HG03139 (cell line): ENCODE measurements around the gene ATP5F1A.
"Not testable (repeated sequence)": the region's sequence is repeated elsewhere in the genome, so short reads cannot be mapped to it uniquely, and the experiment has no call there.

Source experiments
- ATAC-seq: cut with Tn5 transposase; IDR thresholded peaks from one replicate; pipeline ENCODE4 v1.9.1; 2021; ENCODE audit not compliant: unreplicated experiment

ATP5F1A gene

DNA sequence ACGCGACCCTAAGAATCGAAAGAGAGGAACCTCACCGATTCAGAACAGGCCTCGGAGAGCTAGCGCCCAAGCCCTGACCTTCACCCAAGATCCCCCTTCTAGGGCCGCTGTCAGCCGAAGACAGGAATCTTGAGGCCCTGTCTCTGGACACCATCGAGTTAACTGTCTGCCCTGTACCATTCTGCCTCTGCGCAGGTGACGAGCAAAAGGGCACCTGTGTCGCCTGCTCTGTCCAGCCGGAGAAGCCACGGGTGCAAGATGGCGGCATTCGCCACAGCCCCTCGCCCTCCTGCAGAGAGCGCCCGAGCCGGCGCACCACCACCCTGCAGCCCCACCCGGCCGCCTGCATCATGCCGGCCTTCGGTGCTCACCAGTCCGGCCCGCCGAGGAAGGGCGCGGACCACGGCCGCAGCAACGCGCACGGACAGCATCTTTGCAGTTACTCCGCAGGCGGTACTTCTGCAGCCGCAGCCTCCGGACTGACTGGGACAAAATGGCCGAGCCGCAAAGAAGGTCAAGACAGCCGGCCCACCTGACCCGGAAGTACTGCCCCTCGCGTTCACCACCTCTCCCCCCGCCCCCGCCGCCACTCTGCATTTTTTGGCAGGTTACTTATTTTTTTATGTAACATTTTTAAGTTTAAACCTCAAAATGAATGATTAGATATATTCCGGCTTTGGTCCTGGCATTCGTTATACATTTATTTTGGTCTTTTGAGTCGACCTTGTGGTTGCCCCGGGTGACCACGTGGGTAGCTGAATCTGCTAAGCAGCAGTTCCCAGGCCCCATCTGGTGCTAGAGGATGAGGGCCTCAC lies at the start of gene ATP5F1A:
TSS of gene ATP5F1A (minus strand) at position 496 of the 815 bp plus-strand sequence. CDS start at position 431, 65 bp downstream.
- peak; percentile 74 for ATAC-seq

DNA sequence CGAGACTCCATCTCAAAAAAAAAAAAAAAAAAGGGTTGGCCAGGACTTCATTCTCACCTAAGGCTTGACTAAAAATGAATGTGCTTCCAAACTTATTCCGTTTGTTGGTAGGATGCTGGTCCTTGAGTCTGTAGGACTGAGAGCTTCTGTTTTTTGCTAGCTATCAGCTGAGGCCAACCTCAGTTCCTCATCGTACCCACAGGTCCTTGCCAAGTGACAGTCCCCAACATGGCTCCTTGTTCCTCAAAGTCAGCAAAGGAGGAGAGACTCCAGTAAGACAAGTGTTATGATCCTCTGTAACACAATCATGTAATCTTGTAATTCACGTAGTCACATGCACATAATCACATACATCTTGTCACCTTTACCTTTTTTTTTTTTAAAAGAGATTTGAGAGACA lies 43.1 kb upstream of the ATP5F1A start:
- no peak for ATAC-seq

DNA sequence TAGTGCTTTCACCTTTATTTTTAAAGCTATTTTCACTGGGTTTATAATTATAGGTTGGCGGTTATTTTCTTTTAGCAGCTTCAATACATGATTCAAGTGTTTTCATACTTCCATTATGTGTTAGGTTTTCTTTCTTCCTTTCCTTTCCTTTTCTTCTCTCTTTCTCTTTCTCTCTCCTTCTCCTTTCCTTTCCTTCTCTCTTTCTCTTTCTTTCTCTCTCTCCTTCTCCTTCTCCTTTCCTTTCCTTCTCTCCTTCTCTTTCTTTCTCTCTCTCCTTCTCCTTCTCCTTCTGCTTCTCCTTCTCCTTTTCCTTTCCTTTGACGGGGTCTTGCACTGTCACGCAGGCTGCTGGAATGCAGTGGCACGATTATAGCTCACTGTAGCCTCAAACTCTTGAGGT lies 42.1 kb upstream of the ATP5F1A start:
- ATAC-seq = no peak

DNA sequence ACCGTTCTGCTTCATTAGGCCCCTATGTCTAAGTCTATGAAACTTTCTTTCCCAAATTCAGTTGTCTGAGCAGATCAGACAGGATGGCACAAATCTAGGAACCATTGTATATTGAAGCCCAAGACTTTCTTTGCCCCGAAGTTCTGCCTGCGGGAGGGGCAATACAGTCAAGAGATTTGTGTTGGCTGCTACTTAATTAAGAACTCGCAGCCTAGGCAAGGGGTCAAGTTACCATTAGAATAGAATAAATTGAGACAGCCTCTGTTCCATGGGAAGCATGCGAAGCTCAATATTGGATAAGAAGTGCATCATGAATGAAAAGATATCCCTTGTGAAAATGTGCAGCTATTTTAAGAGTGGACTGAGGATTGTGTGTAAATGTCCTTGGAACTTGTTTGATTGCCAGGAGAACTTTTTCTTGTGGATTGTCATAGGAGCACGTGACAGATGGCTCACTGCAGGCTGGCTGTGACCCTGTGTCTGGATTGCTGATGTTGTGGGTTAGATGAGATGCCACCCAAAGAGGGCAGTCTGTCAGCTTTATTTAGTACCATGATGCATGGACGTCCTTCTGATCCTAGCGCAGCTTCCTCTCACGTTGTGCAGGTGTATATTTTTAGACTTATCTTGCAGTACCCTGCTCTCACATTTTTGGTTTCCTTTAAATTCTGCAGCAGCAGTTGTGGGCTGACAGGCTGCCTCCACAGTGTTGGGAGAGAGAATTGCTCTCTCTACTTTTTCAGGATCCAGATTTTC lies 37.0 kb upstream of the ATP5F1A start:
- no peak for ATAC-seq

DNA sequence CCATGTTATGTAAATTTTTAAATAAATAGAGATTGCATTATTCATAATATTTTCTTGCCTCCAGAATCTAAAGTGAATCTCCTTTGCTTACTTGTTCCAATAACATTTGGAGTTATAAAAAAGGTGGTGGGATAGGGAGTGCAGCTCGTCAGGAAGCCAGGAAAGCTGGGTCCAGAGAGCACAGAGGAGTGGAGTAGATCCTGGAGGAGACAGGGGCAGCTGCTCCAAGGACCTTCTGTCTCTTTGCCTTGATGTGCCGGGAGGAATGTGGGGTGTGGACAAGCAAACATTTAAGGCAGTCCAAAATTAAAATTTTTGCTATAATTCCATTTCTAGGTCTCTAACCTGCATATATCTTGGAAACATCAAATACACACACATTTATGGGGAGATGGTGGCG lies 35.4 kb upstream of the ATP5F1A start:
- ATAC-seq = no peak

DNA sequence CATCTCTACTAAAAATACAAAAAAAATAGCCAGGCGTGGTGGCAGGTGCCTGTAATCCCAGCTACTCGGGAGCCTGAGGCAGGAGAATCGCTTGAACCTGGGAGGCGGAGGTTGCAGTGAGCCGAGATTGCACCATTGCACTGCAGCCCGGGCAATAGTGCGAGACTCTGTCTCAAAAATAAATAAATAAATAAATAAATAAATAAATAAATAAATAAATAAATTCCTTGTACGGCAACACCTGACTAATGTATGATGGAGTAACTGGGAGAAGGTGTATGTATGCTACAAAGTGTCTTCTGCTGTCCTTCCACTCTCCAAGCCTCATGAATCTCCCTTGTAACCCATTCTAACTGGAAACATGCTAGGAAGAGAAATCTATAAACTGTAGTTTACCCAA lies 32.5 kb upstream of the ATP5F1A start:
- ATAC-seq = not testable (repeated sequence)

DNA sequence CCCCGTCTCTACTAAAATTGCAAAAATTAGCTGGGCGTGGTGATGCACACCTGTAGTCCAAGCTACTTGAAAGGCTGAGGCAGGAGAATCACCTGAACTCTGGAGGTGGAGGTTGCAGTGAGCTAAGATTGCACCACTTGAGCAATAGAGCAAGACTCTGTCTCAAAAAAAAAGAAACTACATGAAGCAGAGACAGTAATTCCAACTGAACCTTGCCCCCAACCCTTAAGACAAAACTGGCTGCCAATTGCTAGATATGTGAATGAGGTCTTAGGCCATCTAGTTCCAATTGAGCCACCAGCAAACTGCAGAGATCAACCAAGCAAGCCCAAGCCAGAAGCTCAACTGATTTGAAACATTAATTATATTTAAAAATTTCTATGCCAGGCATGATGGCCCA lies 32.0 kb upstream of the ATP5F1A start:
- no peak for ATAC-seq

DNA sequence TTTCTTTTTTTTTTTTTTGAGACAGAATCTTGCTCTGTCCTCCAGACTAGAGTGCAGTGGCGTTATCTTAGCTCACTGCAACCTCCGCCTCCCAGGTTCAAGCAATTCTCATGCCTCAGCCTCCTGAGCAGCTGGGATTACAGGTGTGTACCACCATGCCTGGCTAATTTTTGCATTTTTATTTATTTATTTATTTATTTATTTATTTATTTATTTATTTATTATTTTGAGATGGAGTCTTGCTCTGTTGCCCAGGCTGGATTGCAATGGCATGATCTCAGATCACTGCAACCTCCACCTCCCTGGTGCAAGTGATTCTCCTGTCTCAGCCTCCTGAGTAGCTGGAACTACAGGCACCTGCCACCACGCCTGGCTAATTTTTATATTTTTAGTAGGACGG lies 28.5 kb upstream of the ATP5F1A start:
- not testable (repeated sequence) for ATAC-seq

DNA sequence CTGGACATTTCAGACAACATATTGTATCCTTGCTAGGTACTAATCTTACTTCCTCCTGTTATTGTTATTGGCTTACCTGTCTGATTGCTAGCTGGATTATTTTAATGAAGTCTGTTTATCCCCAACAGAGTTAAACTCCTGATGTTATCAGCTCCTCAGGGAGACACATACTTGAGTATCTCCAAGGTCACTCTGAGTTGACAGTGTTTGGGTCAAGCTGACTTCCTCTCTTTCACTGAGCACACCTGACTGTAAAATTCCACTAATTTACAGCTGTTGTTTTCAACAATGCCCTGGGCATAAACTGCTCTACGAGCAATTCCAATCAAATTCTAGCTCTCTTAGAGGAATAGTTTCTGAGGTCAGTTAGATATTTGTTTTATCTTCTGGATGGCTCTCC lies 15.7 kb upstream of the ATP5F1A start:
- ATAC-seq = no peak

DNA sequence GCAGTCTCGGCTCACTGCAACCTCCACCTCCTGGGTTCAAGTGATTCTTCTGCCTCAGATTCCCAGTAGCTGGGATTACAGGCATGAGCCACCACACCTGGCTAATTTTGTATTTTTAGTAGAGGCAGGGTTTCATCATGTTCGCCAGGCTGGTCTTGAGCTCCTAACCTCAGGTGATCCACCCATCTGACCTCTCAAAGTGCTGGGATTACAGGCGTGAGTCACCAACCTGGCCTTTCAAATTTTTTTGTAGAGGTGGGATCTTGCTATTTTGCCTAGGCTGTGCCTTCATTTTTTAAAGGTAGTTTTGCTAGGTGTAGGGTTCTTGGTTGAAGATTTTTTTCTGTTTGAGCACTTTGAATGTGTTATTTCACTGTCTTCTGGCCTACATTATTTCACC lies 12.3 kb upstream of the ATP5F1A start:
- ATAC-seq = no peak

DNA sequence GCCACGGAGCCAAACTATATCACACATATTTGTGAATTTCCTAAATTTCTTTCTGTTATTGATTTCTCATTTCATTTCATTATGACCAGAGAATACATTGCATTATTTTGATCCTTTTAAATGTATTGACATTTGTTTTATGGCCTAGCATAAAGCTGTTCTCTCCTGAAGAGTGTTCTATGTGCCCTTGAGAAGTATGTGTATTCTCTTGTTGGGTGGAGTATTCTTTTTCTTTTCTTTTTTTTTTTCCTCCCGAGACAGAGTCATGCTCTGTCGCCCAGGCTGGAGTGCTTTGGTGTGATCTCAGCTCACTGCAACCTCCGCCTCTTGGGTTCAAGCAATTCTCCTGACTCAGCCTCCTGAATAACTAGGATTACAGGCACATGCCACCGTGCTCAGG lies 11.3 kb upstream of the ATP5F1A start:
- ATAC-seq = no peak

DNA sequence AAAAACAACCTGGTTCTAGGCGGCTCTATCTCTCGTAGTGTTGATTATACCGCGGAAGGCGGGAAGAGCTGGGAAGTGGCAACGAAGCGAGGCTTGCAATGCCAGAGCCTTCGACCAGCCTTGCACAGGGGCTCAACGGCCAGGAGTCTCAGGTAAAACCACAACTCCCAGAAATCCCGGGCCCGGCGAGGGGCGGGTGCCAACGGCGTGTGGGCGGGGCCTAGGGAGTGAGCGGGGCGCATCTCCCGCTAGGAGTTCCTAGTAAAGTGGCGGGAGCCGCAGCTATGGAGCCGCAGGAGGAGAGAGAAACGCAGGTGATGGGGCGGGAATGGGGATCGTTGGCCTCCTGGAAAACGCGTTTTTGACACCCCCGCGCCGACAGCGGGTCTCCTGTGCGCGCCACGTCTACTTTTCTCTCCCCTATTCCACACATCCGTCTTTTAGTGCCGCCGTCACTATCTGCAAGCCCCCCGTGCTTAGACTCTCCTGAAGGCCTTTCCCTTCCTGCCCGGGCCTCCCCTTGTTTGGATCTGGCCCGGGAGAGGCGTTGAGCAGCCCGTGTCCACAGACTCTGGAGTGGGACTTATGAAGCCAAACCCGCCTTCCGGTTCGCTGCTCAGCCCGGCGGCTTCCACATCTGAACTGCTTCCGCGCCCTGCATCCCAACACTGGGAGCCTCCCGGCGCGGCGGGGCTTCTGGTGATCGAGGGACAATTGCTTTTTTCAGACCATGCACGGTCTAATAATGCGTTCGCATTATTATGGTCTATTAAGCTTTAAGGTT lies 6.2 kb upstream of the ATP5F1A start, which contains the start of gene HAUS1:
TSS of gene HAUS1 (plus strand) at position 258 of the 784 bp plus-strand sequence. CDS start at position 285, 27 bp downstream.
- ATAC-seq = peak; percentile 82

DNA sequence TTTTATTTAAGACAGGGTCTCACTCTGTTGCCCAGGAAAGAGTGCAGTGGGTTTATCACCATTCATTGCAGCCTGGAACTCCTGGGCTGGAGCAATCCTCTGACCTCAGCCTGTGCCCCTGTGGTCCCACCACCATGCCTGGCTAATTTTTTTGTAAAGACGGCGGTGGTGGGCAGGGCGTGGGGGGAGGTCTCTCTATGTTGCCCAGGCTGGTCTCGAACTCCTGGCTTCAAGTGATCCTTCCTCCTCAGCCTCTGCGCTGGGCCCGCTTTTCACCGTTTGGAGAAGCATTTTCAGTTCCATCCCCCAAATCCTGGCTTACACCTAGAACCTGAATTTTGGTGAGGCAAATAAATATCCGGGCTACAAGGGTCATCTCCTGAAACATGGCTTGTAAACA lies 1.4 kb upstream of the ATP5F1A start:
- ATAC-seq = no peak

DNA sequence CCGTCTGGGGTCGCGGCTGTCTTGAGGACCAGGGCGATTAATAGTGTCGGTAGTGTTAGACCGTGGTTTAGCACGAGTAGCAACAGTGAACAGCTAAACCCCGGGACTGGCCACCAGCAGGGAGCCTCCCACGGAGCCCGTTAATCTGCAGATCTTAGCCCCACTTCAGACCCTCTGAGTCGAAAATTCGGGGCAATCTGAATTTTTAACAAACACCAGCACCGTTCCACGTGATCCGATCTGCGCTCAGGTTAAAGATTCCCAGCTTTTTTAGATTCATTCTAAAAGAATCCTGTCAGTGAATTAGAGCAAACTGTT lies 479 bp upstream of the ATP5F1A start:
- ATAC-seq = no peak

DNA sequence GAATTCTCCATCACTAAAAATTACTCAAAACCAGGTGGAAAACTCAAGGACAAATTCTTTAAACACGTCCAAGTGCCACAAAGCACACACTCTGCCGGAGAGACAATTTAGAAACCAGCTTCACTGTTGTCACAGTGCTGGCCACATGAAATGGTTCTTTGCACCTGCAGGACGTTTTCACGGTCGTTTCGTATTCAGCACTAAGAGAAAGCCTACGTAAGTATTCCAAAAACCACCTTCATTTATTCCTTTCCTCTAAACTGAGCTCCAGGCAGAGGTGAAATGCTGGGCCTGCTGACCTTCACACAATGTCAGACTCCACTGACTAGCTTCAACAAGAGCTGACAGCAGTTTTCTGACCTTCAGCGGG lies 680 bp downstream of the ATP5F1A start:
- ATAC-seq = peak; percentile 22

DNA sequence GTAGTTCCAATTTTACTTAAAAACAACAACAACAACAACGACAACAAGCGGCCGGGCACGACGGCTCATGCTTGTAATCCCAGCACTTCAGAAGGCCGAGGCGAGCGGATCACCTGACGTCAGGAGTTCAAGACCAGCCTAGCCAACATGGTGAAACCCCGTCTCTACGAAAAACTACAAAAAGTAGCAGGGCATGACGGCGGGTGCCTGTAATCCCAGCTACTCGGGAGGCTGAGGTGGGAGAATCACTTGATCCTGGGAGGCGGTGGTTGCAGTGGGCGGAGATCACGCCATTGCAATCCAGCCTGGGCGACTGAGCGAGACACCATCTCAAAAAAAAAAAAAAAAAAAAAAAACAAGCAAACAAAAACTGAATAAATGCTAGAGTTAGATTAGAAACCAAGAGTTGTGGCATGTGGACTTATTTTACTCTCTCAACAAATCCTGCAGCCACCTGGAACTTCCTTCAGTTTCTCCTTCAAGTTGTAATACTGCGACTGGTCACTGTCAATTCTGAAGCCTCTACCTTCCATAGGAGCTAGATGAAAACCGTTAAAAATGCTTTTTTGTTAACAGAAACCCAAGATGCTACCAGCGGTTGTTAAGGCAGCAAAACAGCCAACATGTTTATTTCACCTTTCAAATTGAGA lies 1.3 kb downstream of the ATP5F1A start:
- no peak for ATAC-seq

DNA sequence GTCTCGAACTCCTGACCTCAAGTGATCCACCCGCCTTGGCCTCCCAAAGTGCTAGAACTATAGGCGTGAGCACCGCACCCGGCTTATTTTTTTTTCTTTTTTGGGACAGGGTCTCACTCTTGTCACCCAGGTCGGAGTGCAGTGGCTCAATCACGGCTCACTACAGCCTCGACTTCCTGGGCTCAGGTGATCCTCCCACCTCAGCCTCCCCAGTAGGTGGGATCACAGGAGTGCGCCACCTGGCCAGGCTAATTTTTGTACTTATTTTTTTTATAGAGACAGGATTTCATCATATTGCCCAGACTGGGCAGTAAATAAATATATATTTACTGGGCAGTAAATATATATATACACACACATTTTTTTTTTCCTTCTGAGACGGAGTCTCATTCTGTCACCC lies 2.6 kb downstream of the ATP5F1A start:
- no peak for ATAC-seq

DNA sequence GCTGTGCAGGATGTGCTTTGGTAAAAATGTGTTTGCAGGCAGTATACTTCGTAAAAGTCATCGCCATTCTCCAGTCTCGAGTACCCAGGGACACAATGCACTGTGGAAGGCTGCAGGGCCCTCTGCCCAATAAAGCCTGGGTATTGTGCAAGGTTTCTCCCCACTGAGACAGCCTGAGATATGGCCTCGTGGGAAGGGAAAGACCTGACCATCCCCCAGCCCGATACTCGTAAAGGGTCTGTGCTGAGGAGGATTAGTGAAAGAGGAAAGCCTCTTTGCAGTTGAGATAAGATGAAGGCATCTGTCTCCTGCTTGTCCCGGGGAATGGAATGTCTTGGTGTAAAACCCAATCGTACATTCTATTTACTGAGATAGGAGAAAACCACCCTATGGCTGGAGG lies 9.6 kb downstream of the ATP5F1A start:
- ATAC-seq = not testable (repeated sequence)

DNA sequence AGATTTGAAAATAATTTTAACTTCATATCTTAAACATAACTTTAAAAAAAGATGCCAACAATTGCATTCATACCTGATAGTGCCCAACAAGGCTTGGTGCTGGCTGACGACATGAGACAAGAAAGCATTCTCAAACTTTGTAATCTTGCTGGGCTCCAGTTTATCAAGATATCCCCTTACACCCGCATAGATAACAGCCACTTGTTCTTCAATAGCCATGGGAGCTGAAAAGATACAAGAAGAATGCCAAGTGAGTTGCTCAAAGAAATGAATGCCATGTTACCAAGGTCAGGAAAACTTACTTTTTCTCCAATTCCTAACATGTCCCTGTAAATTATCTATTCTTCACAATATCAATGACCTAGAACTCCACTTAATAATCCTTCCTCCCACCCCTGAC lies 13.7 kb downstream of the ATP5F1A start:
- no peak for ATAC-seq

DNA sequence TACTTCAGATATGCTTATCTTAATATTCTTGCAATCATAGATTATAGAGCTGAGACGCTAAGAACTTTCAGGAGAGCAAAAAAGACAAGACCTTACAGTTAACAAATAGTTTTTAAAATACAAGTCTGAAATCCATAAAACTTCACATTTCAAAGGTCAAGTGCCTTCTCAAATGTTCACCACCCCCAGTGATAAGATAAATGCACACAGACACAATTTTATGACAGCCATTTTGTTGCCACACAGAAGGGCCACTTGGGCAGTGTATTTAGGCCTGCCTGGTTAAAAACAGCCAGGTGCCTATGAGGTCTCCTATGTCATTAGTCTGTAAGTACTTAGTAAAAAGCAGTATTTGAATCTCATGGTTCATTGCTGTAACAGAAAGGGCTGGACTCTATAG lies 17.9 kb downstream of the ATP5F1A start:
- ATAC-seq = no peak

DNA sequence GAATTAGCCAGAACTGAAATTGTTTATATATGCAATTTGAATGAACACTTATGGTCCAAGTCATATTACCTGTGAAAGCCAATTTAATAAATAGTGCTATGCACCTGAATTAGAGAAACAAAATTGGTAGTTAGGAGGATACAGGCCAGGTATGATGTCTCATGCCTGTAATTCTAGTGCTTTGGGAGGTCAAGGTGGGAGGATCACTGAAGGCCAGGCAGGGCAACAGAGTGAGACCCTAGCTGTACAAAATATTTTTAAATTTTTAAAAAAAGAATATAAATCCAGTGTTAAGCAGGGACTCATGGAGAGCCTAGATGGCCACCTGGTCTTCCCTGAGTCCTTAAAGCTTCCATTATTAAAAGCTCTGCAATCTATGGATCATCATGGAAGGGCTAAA lies 18.8 kb downstream of the ATP5F1A start:
- ATAC-seq = no peak
